PFSK-1 (cell line): ENCODE measurements around the gene SLIT3.

Source experiments
- FOXP2 ChIP-seq: optimal IDR thresholded peaks from 2 replicates; pipeline ENCODE3; 2011; ENCODE audit warnings: borderline replicate concordance, control low read depth, inconsistent platforms; ENCODE audit not compliant: insufficient read depth; ENCODE audit errors: extremely low read length, extremely low read depth
- POLR2AphosphoS5 ChIP-seq: IDR thresholded peaks from 2 replicates; pipeline ENCODE4 v1.6.1; 2012; ENCODE audit warnings: low read depth, mild to moderate bottlenecking, control low read depth, low read length, moderate library complexity
- SIN3A ChIP-seq: IDR thresholded peaks from 2 replicates; pipeline ENCODE4 v1.6.1; 2012; ENCODE audit warnings: mild to moderate bottlenecking, low read length, moderate library complexity, borderline replicate concordance; ENCODE audit not compliant: insufficient read depth
- TAF1 ChIP-seq: IDR thresholded peaks from 2 replicates; pipeline ENCODE4 v1.6.1; 2012; ENCODE audit warnings: low read length, control low read depth, borderline replicate concordance; ENCODE audit not compliant: insufficient read depth
- TF ChIP-seq, protein P1 (sequence below), 2 experiments: IDR thresholded peaks; 2 replicates each; pipeline versions ENCODE4 v1.6.1 to v1.8.0; 2011 to 2012; ENCODE audit warnings: low read depth in 2 of 2, low read length in 2 of 2, control low read depth in 1 of 2, inconsistent platforms in 1 of 2, mild to moderate bottlenecking in 1 of 2, moderate library complexity in 1 of 2; ENCODE audit not compliant: insufficient read depth in 1 of 2

Gene SLIT3

GRCh38 chr5:168965638-168966037 lies 335.3 kb downstream of the SLIT3 start:
- TF ChIP-seq FOXP2, result no peak
- TF ChIP-seq SIN3A, result no peak
- no peak for TF ChIP-seq TAF1
- TF ChIP-seq POLR2AphosphoS5, result no peak

DNA sequence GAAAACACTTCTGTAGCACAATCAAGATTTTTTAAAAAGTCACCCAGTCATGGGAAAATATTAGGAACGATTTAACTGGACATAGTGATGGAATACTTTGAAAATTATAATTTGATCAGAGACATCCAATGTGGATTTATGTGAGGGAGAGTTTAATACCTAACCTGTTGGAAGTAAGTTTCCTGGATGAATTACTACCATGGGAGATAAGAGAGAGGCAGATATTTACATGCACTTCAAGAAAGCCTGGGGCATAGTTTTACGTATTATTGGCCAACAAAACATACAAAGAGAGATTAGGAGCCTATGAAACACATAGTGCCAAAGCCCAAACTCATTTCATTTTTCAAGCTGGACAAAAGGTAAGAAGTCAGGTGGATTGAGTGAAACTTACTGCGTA lies 336.8 kb downstream of the SLIT3 start:
- TF ChIP-seq POLR2AphosphoS5 (no peak), FOXP2 (no peak), TAF1 (no peak), SIN3A (no peak)
- TF ChIP-seq, protein P1, sequence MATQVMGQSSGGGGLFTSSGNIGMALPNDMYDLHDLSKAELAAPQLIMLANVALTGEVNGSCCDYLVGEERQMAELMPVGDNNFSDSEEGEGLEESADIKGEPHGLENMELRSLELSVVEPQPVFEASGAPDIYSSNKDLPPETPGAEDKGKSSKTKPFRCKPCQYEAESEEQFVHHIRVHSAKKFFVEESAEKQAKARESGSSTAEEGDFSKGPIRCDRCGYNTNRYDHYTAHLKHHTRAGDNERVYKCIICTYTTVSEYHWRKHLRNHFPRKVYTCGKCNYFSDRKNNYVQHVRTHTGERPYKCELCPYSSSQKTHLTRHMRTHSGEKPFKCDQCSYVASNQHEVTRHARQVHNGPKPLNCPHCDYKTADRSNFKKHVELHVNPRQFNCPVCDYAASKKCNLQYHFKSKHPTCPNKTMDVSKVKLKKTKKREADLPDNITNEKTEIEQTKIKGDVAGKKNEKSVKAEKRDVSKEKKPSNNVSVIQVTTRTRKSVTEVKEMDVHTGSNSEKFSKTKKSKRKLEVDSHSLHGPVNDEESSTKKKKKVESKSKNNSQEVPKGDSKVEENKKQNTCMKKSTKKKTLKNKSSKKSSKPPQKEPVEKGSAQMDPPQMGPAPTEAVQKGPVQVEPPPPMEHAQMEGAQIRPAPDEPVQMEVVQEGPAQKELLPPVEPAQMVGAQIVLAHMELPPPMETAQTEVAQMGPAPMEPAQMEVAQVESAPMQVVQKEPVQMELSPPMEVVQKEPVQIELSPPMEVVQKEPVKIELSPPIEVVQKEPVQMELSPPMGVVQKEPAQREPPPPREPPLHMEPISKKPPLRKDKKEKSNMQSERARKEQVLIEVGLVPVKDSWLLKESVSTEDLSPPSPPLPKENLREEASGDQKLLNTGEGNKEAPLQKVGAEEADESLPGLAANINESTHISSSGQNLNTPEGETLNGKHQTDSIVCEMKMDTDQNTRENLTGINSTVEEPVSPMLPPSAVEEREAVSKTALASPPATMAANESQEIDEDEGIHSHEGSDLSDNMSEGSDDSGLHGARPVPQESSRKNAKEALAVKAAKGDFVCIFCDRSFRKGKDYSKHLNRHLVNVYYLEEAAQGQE (IDR thresholded peaks at IDR 0.05; ENCODE audit: insufficient read depth in 1 of 2, low read depth in 2 of 2, low read length in 2 of 2), result no peak

DNA sequence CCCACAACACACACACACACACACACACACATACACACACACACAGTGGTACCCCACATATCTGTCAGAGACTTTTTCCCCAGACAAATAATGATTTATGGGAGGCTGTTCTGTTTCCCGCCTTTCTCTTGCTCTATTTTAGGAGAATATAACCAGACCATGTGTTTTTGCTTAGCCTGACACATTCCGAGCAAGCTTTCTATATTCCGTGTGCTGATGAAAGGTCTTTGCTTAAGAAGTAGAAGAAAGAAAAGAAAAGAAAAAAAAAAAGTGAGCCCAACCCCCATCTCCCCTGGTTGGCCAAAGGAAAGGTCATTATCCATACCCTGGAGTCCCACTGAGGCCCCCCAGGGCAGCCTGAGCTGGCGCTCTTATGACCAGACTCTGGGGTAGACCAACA lies 338.6 kb downstream of the SLIT3 start:
- TF ChIP-seq SIN3A (no peak), POLR2AphosphoS5 (no peak), TAF1 (no peak), FOXP2 (no peak)
- TF ChIP-seq, protein P1 (IDR thresholded peaks at IDR 0.05; ENCODE audit: insufficient read depth in 1 of 2, low read depth in 2 of 2, low read length in 2 of 2), result no peak

GRCh38 chr5:168961681-168962080 lies 339.3 kb downstream of the SLIT3 start:
- TF ChIP-seq FOXP2 (no peak), SIN3A (no peak), TAF1 (no peak), POLR2AphosphoS5 (no peak)
- TF ChIP-seq, protein P1 (IDR thresholded peaks at IDR 0.05; ENCODE audit: insufficient read depth in 1 of 2, low read depth in 2 of 2, low read length in 2 of 2), result no peak

DNA sequence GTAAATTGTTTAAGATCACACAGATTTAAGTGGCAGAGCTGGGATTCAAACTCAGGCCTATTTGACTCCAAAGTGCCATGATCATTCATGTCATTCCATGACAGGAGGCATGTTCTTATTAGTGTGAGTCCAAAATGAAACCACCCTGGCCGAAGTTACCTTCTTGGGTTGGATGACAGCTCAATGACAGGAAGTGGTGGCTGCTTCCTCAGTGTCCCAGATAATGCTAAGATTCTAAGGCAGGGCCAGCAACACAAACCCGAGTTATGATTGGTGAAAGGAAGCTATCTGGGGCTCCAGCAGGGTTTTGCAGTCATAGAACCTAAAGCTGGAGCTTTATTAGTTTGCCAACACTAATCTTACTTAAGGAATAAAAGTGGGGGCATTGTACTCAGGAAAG lies 340.4 kb downstream of the SLIT3 start:
- TF ChIP-seq TAF1 (no peak), FOXP2 (no peak), SIN3A (no peak), POLR2AphosphoS5 (no peak)
- TF ChIP-seq, protein P1 (IDR thresholded peaks at IDR 0.05; ENCODE audit: insufficient read depth in 1 of 2, low read depth in 2 of 2, low read length in 2 of 2), result no peak
